Lower lobe of right lung (tissue), 2 donors: ENCODE measurements around the gene TSGA10. TPM values are rescaled to one million over a fixed set of nuclear protein-coding genes. Genes with fewer than 3 reads are reported as not detected.
"Not testable (repeated sequence)": the region's sequence is repeated elsewhere in the genome, so short reads cannot be mapped to it uniquely, and the experiment has no call there.

ENCODE experiments used
- ATAC-seq, 2 donors: fragments of 200-7000 bp; cut with Tn5 transposase; one replicate each; pipeline ENCODE4 v1.9.1; 2020 to 2022; ENCODE audit warnings: mild to moderate bottlenecking in 2 of 2, moderate library complexity in 2 of 2
- DNase-seq: peaks from one replicate; pipeline ENCODE4 v3.0.0-alpha.2; 2020
- H3K27ac ChIP-seq: fragments of 200-600 bp; one replicate; pipeline ENCODE4 v1.8.0; 2022
- H3K27me3 ChIP-seq: fragments of 200-600 bp; one replicate; pipeline ENCODE4 v1.8.0; 2022; ENCODE audit warnings: low read depth
- H3K36me3 ChIP-seq: fragments of 200-600 bp; one replicate; pipeline ENCODE4 v1.8.0; 2022; ENCODE audit warnings: mild to moderate bottlenecking
- H3K4me1 ChIP-seq: fragments of 200-600 bp; one replicate; pipeline ENCODE4 v1.8.0; 2022
- H3K4me3 ChIP-seq: fragments of 200-600 bp; one replicate; pipeline ENCODE4 v1.8.0; 2022; ENCODE audit warnings: mild to moderate bottlenecking
- H3K9me3 ChIP-seq: fragments of 200-600 bp; one replicate; pipeline ENCODE4 v1.8.0; 2022
- intact Hi-C: fragments of 100-400 bp; cut with DNase I; formaldehyde crosslinking; loops from one replicate; pipeline ENCODE4 v1.11.0; 2022
- total RNA-seq: library from RNA; stranded (reverse); fragmentation: NEBNext Ultra II Directional; extraction: Animal tissue kit (Norgen Biotek cat#: 25700); gene quantifications from one replicate; pipeline ENCODE4 v1.2.1, GENCODE V29; 2021
- TF ChIP-seq, protein P1 (sequence below): fragments of 200-600 bp; IDR thresholded peaks from one replicate; pipeline ENCODE4 v1.8.0; 2022; ENCODE audit warnings: antibody characterized with exemption, mild to moderate bottlenecking
- donor health status: DM: no; HTN: yes; CAD: no; lungs with severe emphysema.

The TSGA10 gene
- total RNA-seq, 1 donor from 2014 or later = 9.9 TPM

GRCh38 chr2:99031481-99031880 is 123.3 kb downstream of the TSGA10 start:
- TF ChIP-seq, protein P1, sequence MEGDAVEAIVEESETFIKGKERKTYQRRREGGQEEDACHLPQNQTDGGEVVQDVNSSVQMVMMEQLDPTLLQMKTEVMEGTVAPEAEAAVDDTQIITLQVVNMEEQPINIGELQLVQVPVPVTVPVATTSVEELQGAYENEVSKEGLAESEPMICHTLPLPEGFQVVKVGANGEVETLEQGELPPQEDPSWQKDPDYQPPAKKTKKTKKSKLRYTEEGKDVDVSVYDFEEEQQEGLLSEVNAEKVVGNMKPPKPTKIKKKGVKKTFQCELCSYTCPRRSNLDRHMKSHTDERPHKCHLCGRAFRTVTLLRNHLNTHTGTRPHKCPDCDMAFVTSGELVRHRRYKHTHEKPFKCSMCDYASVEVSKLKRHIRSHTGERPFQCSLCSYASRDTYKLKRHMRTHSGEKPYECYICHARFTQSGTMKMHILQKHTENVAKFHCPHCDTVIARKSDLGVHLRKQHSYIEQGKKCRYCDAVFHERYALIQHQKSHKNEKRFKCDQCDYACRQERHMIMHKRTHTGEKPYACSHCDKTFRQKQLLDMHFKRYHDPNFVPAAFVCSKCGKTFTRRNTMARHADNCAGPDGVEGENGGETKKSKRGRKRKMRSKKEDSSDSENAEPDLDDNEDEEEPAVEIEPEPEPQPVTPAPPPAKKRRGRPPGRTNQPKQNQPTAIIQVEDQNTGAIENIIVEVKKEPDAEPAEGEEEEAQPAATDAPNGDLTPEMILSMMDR = no peak
- no peak overlapping the region for H3K4me3 ChIP-seq
- no peak for ATAC-seq
- no peaks in the 10 kb centered on the region for H3K36me3 ChIP-seq
- intact Hi-C loops = no loop called here
- H3K4me1 ChIP-seq = no peaks in the 10 kb centered on the region
- H3K27ac ChIP-seq = no peak overlapping the region
- no peaks in the 10 kb centered on the region for H3K27me3 ChIP-seq
- DNase-seq = no peak
- no peaks in the 10 kb centered on the region for H3K9me3 ChIP-seq

- TF ChIP-seq, protein P1 = no peak
- no peak overlapping the region for H3K27ac ChIP-seq
- ATAC-seq (no peak), DNase-seq (no peak)
- no peak overlapping the region for H3K4me3 ChIP-seq
- no peaks in the 10 kb centered on the region for H3K27me3 ChIP-seq
- H3K9me3 ChIP-seq = peaks cover 3% of the 10 kb centered on the region
- H3K4me1 ChIP-seq = no peaks in the 10 kb centered on the region
- intact Hi-C loops = no loop called here
- H3K36me3 ChIP-seq = no peaks in the 10 kb centered on the region
Observed at GRCh38 chr2:99028558-99028957, 126.2 kb downstream of the TSGA10 start.

DNA sequence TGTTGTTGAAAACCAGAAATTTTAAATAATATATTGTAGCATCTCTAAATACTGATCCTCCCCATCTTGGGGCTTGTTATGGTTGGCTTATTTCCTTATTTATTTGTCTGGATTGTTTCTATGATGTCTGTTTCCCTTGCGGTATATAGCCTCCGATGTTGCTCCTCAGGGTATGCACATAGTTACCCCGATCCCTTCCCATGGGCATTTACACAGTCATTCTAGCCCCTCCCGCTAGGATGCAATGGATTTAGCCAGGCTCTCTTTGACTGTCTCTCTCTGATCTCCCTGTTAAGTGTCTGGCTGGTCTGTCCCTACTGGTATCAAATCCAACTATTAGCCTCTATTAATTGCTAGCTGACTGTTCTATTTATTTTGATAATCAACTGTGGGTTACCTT is 126.9 kb downstream of the TSGA10 start:
- Histone ChIP-seq H3K4me3 (no peak overlapping the region), H3K4me1 (no peaks in the 10 kb centered on the region), H3K9me3 (peaks cover 3% of the 10 kb centered on the region), H3K36me3 (no peaks in the 10 kb centered on the region), H3K27me3 (no peaks in the 10 kb centered on the region), H3K27ac (no peak overlapping the region)
- intact Hi-C loops = no loop called here
- ATAC-seq (no peak), DNase-seq (no peak)
- TF ChIP-seq, protein P1 = no peak

DNA sequence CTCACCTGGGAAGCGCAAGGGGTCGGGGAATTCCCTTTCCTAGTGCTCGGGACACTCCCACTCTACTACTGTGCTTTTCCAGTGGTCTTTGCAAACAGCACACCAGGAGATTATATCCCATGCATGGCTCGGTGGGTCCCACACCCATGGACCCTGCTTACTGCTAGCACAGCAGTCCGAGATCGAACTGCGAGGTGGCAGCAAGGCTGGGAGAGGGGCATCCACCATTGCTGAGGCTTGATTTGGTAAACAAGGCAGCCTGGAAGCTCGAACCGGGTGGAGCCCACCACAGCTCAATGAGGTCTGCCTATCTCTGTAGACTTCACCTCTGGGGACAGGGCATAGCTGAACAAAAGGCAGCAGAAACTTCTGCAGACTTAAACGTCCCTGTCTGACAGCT is 154.0 kb downstream of the TSGA10 start:
- no peak for ATAC-seq
- Histone ChIP-seq H3K4me1 (no peaks in the 10 kb centered on the region), H3K9me3 (no peaks in the 10 kb centered on the region), H3K27ac (no peak overlapping the region), H3K4me3 (no peak overlapping the region), H3K27me3 (no peaks in the 10 kb centered on the region), H3K36me3 (no peaks in the 10 kb centered on the region)
- intact Hi-C loops = no loop called here
- TF ChIP-seq, protein P1 = no peak
- DNase-seq = no peak

GRCh38 chr2:98988695-98989094 is 166.0 kb downstream of the TSGA10 start:
- H3K27me3 ChIP-seq, H3K27ac ChIP-seq, H3K4me1 ChIP-seq, DNase-seq, ATAC-seq, H3K9me3 ChIP-seq, H3K36me3 ChIP-seq, H3K4me3 ChIP-seq, intact Hi-C loops: not testable (repeated sequence)

GRCh38 chr2:98985905-98986666 is 168.7 kb downstream of the TSGA10 start:
- H3K27ac ChIP-seq = no peak overlapping the region

More at GRCh38 chr2:98985905-98986666, 168.7 kb downstream of the TSGA10 start:
- Histone ChIP-seq H3K27me3 (no peaks in the 10 kb centered on the region), H3K36me3 (no peaks in the 10 kb centered on the region), H3K4me1 (no peaks in the 10 kb centered on the region), H3K4me3 (no peak overlapping the region), H3K9me3 (no peaks in the 10 kb centered on the region)
- intact Hi-C loops = no loop called here
- ATAC-seq = no peak
- TF ChIP-seq, protein P1 = no peak
- no peak for DNase-seq
